GM23338 (cell line): ENCODE data around the gene DTNBP1. TPM values are rescaled to one million over a fixed set of nuclear protein-coding genes. Genes with fewer than 3 reads are reported as not detected.
A peak's percentile ranks its signal among the peaks of the same experiment; 100 is the strongest.

Experiments used
- ATAC-seq: fragments of 200-7000 bp; cut with Tn5 transposase; 3 replicates; pipeline ENCODE4 v1.9.1; 2020
- DNase-seq: peaks from one replicate; pipeline ENCODE4 v3.0.0-alpha.2; 2015; ENCODE audit warnings: low spot score
- H2AFZ ChIP-seq: fragments of 200-600 bp; sonication (generic); 2 replicates; pipeline ENCODE4 v1.8.0; 2016; ENCODE audit warnings: antibody characterized with exemption, mild to moderate bottlenecking, moderate library complexity
- H3F3A ChIP-seq: fragments of 200-600 bp; sonication (generic); replicated peaks from 2 replicates; pipeline ENCODE4 v1.8.0; 2017; ENCODE audit warnings: antibody characterized with exemption, mixed run types, low read depth
- H3K27ac ChIP-seq: fragments of 200-600 bp; sonication (generic); 2 replicates; pipeline ENCODE4 v1.6.1; 2016; ENCODE audit warnings: low read depth
- H3K27me3 ChIP-seq: fragments of 200-600 bp; sonication (generic); 2 replicates; pipeline ENCODE4 v1.8.0; 2016; ENCODE audit warnings: mild to moderate bottlenecking, mixed run types, moderate library complexity; ENCODE audit not compliant: insufficient read depth
- H3K36me3 ChIP-seq: fragments of 200-600 bp; sonication (generic); 2 replicates; pipeline ENCODE4 v1.8.0; 2016; ENCODE audit warnings: mild to moderate bottlenecking; ENCODE audit not compliant: insufficient read depth
- H3K4me1 ChIP-seq: fragments of 200-600 bp; sonication (generic); 2 replicates; pipeline ENCODE4 v1.8.0; 2016; ENCODE audit warnings: mild to moderate bottlenecking, moderate library complexity; ENCODE audit not compliant: insufficient read depth
- H3K4me2 ChIP-seq: fragments of 200-600 bp; sonication (generic); 2 replicates; pipeline ENCODE4 v1.7.1; 2017; ENCODE audit warnings: mixed run types
- H3K4me3 ChIP-seq: fragments of 200-600 bp; sonication (generic); 2 replicates; pipeline ENCODE4 v1.6.1; 2016; ENCODE audit warnings: mixed run types
- H3K79me2 ChIP-seq: fragments of 200-600 bp; sonication (generic); replicated peaks from 2 replicates; pipeline ENCODE4 v1.8.0; 2017; ENCODE audit warnings: mild to moderate bottlenecking; ENCODE audit not compliant: insufficient read depth
- H3K9me2 ChIP-seq: fragments of 200-600 bp; sonication (generic); 2 replicates; pipeline ENCODE4 v1.8.0; 2017; ENCODE audit not compliant: insufficient read depth
- H4K20me1 ChIP-seq: fragments of 200-600 bp; sonication (generic); replicated peaks from 2 replicates; pipeline ENCODE4 v1.8.0; 2017; ENCODE audit warnings: mild to moderate bottlenecking; ENCODE audit not compliant: insufficient read depth
- H3K27ac Mint-ChIP-seq: 2 replicates; pipeline ENCODE4 v1.8.0; 2020; ENCODE audit warnings: inconsistent platforms, mild to moderate bottlenecking, moderate library complexity, mixed read lengths
- H3K27me3 Mint-ChIP-seq: 3 replicates; pipeline ENCODE4 v1.8.0; 2022; ENCODE audit warnings: low read depth, mild to moderate bottlenecking, moderate library complexity, mixed read lengths, inconsistent platforms; ENCODE audit not compliant: insufficient read depth, poor library complexity
- H3K36me3 Mint-ChIP-seq: 3 replicates; pipeline ENCODE4 v1.8.0; 2021; ENCODE audit warnings: low read depth, mild to moderate bottlenecking, inconsistent platforms, moderate library complexity, mixed read lengths
- H3K4me1 Mint-ChIP-seq: 3 replicates; pipeline ENCODE4 v1.8.0; 2020; ENCODE audit warnings: mild to moderate bottlenecking, inconsistent platforms, mixed read lengths
- H3K4me3 Mint-ChIP-seq: 3 replicates; pipeline ENCODE4 v1.8.0; 2021; ENCODE audit warnings: moderate library complexity, mild to moderate bottlenecking, inconsistent platforms, mixed read lengths
- H3K9me3 Mint-ChIP-seq: 3 replicates; pipeline ENCODE4 v1.8.0; 2020; ENCODE audit warnings: moderate library complexity, mild to moderate bottlenecking, inconsistent platforms, mixed read lengths
- CREB1 ChIP-seq: fragments of 250-450 bp; sonication (Bioruptor Pico); IDR thresholded peaks from 2 replicates; pipeline ENCODE4 v1.5.0; 2020; ENCODE audit warnings: low read depth, mild to moderate bottlenecking, moderate library complexity
- CTCF ChIP-seq, 2 experiments: fragments of 200-600 bp in 1 of 2; sonication (generic) in 1 of 2; conservative IDR thresholded peaks; 2 replicates each; pipeline versions ENCODE4 v1.5.1 to v1.6.1; 2016 to 2017; ENCODE audit warnings: antibody characterized with exemption in 2 of 2, low read depth in 2 of 2, mild to moderate bottlenecking in 2 of 2, moderate library complexity in 1 of 2
- EZH2phosphoT487 ChIP-seq: fragments of 200-600 bp; sonication (generic); IDR thresholded peaks from one replicate; pipeline ENCODE4 v1.8.1; 2018; ENCODE audit warnings: antibody characterized with exemption; ENCODE audit not compliant: unreplicated experiment
- JUNB ChIP-seq: IDR thresholded peaks from one replicate; pipeline ENCODE4 v1.6.1; 2016; ENCODE audit warnings: antibody characterized with exemption; ENCODE audit not compliant: unreplicated experiment
- NANOG ChIP-seq: IDR thresholded peaks from 2 replicates; pipeline ENCODE4 v1.6.1; 2016; ENCODE audit warnings: antibody characterized with exemption, borderline replicate concordance
- POLR2AphosphoS5 ChIP-seq: IDR thresholded peaks from 2 replicates; pipeline ENCODE4 v1.6.1; 2016; ENCODE audit warnings: antibody characterized with exemption, low read depth
- STAT1 ChIP-seq: IDR thresholded peaks from one replicate; pipeline ENCODE4 v1.6.1; 2016; ENCODE audit warnings: antibody characterized with exemption; ENCODE audit not compliant: unreplicated experiment
- ZNF462 ChIP-seq: fragments of 250-450 bp; sonication (Bioruptor Pico); IDR thresholded peaks from 2 replicates; pipeline ENCODE4 v1.5.0; 2020; ENCODE audit warnings: mild to moderate bottlenecking, moderate library complexity
- polyA plus RNA-seq: library from polyadenylated mRNA; unstranded; fragments of >200 nt; fragmentation: Nextera tagmentation; extraction: Ambion mirVana; gene quantifications from 2 replicates; pipeline ENCODE4 v1.2.1, GENCODE V29; 2016
- total RNA-seq: library from RNA; depleted of rRNA; stranded (reverse); fragments of >200 nt; shearing (Covaris generic); gene quantifications from 2 replicates; pipeline ENCODE4 v1.2.3, GENCODE V29; 2014

The DTNBP1 gene
- total and polyA plus RNA-seq, 2 experiments from 2014 or later, result 12.1 to 20.1 TPM

- no peak overlapping the region for H3K27ac Mint-ChIP-seq
- no peak overlapping the region for H3K4me2 ChIP-seq
- H2AFZ ChIP-seq, result no peak overlapping the region
- H3K4me3 Mint-ChIP-seq, result no peak overlapping the region
- H3F3A ChIP-seq, result no peaks in the 10 kb centered on the region
- H3K4me1 Mint-ChIP-seq, result peaks cover 10% of the 10 kb centered on the region
- no peaks in the 10 kb centered on the region for H3K9me3 Mint-ChIP-seq
- DNase-seq (no peak), ATAC-seq (no peak)
- H3K36me3 Mint-ChIP-seq, result no peaks in the 10 kb centered on the region
- H3K4me3 ChIP-seq, result no peak overlapping the region
- no peaks in the 10 kb centered on the region for H3K4me1 ChIP-seq
- no peaks in the 10 kb centered on the region for H3K27me3 Mint-ChIP-seq
- 0 out of 2 replicates have a peak, but pooled peaks cover 4% of the 10 kb centered on the region for H3K9me2 ChIP-seq
- no peaks in the 10 kb centered on the region for H4K20me1 ChIP-seq
- H3K27me3 ChIP-seq, result no peaks in the 10 kb centered on the region
- no peaks in the 10 kb centered on the region for H3K36me3 ChIP-seq
- no peak for TF ChIP-seq EZH2phosphoT487
- TF ChIP-seq CTCF (conservative IDR thresholded peaks at IDR 0.05; ENCODE audit: low read depth in 2 of 2), result peak in 1 of 2 experiments; percentile 11; a peak in 1 of 4 replicates
- H3K79me2 ChIP-seq, result no peaks in the 10 kb centered on the region
- no peak overlapping the region for H3K27ac ChIP-seq
These were observed 66.5 kb downstream of the DTNBP1 start for GRCh38 chr6:15596186-15596896.

GRCh38 chr6:15595461-15596173 lies 67.2 kb downstream of the DTNBP1 start:
- H3K4me2 ChIP-seq, result no peak overlapping the region
- Mint-ChIP-seq H3K9me3 (no peaks in the 10 kb centered on the region), H3K4me3 (no peak overlapping the region), H3K27me3 (no peaks in the 10 kb centered on the region), H3K27ac (no peak overlapping the region), H3K4me1 (peaks cover 10% of the 10 kb centered on the region), H3K36me3 (no peaks in the 10 kb centered on the region)
- no peaks in the 10 kb centered on the region for H4K20me1 ChIP-seq
- no peak overlapping the region for H2AFZ ChIP-seq
- 0 out of 2 replicates have a peak, but pooled peaks cover 4% of the 10 kb centered on the region for H3K9me2 ChIP-seq
- no peak overlapping the region for H3K27ac ChIP-seq
- no peaks in the 10 kb centered on the region for H3F3A ChIP-seq
- no peaks in the 10 kb centered on the region for H3K36me3 ChIP-seq
- DNase-seq, result no peak
- ATAC-seq, result no peak
- H3K27me3 ChIP-seq, result no peaks in the 10 kb centered on the region
- H3K4me3 ChIP-seq, result no peak overlapping the region
- H3K4me1 ChIP-seq, result no peaks in the 10 kb centered on the region
- no peaks in the 10 kb centered on the region for H3K79me2 ChIP-seq
- TF ChIP-seq POLR2AphosphoS5 (no peak), ZNF462 (CRISPR knock-in tag) (no peak), JUNB (no peak), CREB1 (CRISPR knock-in tag) (no peak), STAT1 (no peak), NANOG (no peak), EZH2phosphoT487 (no peak), CTCF (conservative IDR thresholded peaks at IDR 0.05; ENCODE audit: low read depth in 2 of 2) (no peak)
